Measurements from ENCODE around the gene ADRA1B.

The ADRA1B gene

DNA sequence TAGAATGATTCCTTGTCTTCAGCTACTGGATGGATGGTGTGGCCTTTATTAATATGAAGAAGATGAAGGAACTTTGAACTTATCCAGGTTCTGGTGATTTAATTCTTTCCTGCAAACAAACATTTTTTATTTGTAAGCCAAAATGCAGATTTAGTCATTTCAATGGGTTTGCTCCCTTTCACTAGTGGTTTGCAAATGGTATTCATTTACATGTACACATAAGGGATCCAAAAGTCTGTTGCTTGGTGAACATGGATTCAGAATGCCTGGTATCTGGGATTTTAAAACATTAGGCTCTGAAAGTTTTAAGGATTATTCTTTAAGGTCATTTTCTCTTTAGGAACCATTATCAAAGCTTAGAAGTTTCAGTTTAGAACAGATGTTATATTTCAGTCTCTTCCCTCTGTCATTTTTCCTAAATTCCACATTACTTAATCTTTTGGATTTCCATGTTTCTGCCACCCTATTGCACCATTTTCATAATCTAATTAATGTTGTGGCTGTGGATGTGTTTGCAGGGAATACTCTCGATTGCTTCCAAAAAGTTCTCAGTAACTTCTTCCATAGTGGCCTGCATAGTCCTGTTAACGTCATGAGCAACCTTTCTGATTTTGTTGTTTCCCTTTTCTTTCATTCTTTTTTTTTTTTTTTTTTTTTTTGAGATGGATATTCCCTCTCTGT lies 102.8 kb downstream of the ADRA1B start:
- no peak for DNase-seq (ENCODE audit: low spot score)

DNA sequence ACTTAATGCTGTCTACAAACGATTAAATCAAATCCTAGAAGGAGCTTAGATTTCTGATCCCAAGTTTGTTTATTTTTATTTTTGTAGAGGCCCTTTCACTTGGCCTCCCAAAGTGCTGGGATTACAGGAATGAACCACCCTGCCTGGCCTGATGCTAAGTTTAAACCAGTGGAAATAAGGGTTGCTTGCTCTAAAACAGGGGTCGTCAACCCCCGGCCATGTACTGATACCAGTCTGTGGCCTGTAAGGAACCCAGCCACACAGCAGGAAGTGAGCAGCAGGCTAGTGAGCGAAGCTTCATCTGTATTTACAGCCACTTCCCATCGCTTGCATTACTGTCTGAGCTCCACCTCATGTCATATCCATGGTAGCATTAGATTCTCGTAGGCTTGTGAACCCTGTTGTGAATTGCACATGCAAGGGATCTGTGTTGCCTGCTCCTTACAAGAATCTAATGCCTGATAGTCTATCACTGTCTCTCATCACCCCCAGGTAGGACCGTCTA lies 104.0 kb downstream of the ADRA1B start:
- DNase-seq (ENCODE audit: low spot score) = no peak

GRCh38 chr5:160020964-160021363 lies 104.7 kb downstream of the ADRA1B start:
- DNase-seq (ENCODE audit: low spot score) = no peak

DNA sequence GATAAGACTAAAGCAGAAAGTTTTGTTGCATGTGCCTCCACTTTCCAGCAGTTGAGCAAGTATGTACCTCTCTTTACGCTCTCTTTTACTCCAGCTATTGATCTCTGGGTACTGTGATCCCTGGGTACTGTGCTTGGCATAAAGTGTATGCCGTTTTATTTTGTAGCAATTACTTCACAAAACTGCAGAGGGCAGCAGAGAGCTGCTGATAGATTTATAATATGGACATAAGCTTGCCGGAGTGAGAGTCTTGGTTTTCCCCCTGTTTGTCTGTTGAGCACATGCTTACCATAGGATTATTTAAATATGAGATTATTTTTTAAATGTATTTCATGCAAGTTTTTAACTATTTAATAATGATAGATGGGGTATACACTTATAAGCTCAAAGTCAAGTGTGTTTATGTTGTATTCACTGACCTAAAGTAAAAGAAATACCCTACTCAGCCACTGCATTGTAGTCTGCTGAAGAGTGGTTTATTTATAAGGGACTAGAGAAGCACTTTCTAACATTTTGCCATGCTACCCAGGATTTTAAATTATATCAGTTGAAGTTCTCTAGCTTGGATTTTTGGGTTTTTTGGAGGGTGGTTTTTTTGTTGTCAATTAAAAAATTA lies 105.7 kb downstream of the ADRA1B start:
- DNase-seq (ENCODE audit: low spot score) = peak; percentile 89

All from NAMALWA (cell line).